Right atrium auricular region (tissue), 2 donors: ENCODE measurements around the gene STARD8. TPM values are rescaled to one million over a fixed set of nuclear protein-coding genes. Genes with fewer than 3 reads are reported as not detected.
"Not testable (repeated sequence)": the region's sequence is repeated elsewhere in the genome, so short reads cannot be mapped to it uniquely, and the experiment has no call there.

Source experiments
- DNase-seq: peaks from one replicate; pipeline ENCODE4 v3.0.0-alpha.2; 2019; ENCODE audit warnings: low spot score
- H3K27ac ChIP-seq, 2 donors: fragments of 200-600 bp; sonication (generic); 1 replicate in 1 of 2; 2 replicates in 1 of 2; pipeline ENCODE4 v1.5.1; 2016 to 2019
- H3K27me3 ChIP-seq, 2 donors: fragments of 200-600 bp; sonication (generic); one replicate each; pipeline versions ENCODE4 v1.5.1 to v1.6.0; 2017 to 2019
- H3K36me3 ChIP-seq: fragments of 200-600 bp; sonication (generic); one replicate; pipeline ENCODE4 v1.5.1; 2016
- H3K4me1 ChIP-seq, 2 donors: fragments of 200-600 bp; sonication (generic); one replicate each; pipeline versions ENCODE4 v1.5.1 to v1.6.0; 2017 to 2019
- H3K4me3 ChIP-seq, 2 donors: fragments of 200-600 bp; sonication (generic); 1 replicate in 1 of 2; 2 replicates in 1 of 2; pipeline ENCODE4 v1.5.1; 2017 to 2019; ENCODE audit warnings: mild to moderate bottlenecking in 1 of 2, moderate library complexity in 1 of 2
- H3K9me3 ChIP-seq, 2 donors: fragments of 200-600 bp; sonication (generic); one replicate each; pipeline ENCODE4 v1.5.1; 2019
- total RNA-seq, 2 donors: library from RNA; depleted of rRNA; stranded (reverse); fragments of >200 nt; gene quantifications; one replicate each; pipeline ENCODE4 v1.1.0, GENCODE V29; 2016
- TF ChIP-seq, protein P1 (sequence below), 2 donors: fragments of 200-600 bp; sonication (generic); IDR thresholded peaks; one replicate each; pipeline ENCODE4 v1.5.1; 2019; ENCODE audit warnings: antibody characterized with exemption in 2 of 2

The STARD8 gene
- total RNA-seq, 2 donors from 2014 or later = 8.3 to 14.6 TPM

DNA sequence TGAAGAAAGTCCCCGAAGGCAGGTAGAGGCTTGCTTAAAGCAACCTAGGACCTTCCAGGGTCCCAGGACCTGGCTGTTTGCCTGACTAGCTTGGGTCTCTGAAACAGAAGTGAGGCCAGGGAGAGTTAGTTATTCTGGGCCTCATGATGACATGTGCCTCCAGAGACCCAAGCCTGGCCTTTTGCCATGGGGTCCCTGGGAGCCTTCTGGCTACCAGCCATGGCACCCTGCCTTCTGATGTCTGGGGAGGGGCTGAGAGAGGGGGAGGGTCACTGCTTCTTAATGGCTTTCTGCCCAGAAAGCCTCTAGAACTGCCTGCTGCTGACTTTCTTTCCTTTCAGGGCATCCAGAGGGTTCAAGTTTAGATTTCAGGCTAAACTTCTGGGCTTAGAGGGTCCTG is 1.0 kb upstream of the STARD8 start:
- no peak overlapping the region for H3K4me3 ChIP-seq
- H3K27ac ChIP-seq = no peak overlapping the region
- no peaks in the 10 kb centered on the region for H3K27me3 ChIP-seq
- TF ChIP-seq, protein P1, sequence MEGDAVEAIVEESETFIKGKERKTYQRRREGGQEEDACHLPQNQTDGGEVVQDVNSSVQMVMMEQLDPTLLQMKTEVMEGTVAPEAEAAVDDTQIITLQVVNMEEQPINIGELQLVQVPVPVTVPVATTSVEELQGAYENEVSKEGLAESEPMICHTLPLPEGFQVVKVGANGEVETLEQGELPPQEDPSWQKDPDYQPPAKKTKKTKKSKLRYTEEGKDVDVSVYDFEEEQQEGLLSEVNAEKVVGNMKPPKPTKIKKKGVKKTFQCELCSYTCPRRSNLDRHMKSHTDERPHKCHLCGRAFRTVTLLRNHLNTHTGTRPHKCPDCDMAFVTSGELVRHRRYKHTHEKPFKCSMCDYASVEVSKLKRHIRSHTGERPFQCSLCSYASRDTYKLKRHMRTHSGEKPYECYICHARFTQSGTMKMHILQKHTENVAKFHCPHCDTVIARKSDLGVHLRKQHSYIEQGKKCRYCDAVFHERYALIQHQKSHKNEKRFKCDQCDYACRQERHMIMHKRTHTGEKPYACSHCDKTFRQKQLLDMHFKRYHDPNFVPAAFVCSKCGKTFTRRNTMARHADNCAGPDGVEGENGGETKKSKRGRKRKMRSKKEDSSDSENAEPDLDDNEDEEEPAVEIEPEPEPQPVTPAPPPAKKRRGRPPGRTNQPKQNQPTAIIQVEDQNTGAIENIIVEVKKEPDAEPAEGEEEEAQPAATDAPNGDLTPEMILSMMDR (IDR thresholded peaks at IDR 0.05) = no peak
- H3K4me1 ChIP-seq = no peaks in the 10 kb centered on the region
- no peaks in the 10 kb centered on the region for H3K9me3 ChIP-seq
- DNase-seq = no peak
- no peaks in the 10 kb centered on the region for H3K36me3 ChIP-seq

DNA sequence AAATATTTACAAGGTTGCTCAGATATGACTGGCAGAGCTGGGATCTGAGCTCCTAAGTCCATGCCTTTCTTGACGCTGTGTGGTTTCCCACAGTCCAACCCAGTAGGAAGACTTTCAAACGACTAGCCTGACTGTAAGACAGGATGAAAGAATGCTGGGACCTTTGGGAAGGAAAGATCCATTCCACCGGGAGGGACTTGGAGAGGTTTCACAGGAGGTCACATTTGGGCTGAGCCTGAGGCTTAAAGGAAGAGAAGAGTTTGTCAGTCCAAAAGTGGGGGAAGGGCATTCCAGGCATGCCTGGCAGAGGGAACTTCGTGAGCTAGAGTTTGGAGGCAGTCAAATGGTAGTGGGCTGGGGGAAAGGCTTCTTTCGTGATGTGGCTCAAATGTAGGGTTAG is 1.5 kb downstream of the STARD8 start:
- Histone ChIP-seq H3K4me3 (no peak overlapping the region), H3K4me1 (no peaks in the 10 kb centered on the region), H3K27me3 (no peaks in the 10 kb centered on the region), H3K9me3 (no peaks in the 10 kb centered on the region), H3K36me3 (no peaks in the 10 kb centered on the region), H3K27ac (no peak overlapping the region)
- TF ChIP-seq, protein P1 (IDR thresholded peaks at IDR 0.05) = no peak
- DNase-seq = no peak

DNA sequence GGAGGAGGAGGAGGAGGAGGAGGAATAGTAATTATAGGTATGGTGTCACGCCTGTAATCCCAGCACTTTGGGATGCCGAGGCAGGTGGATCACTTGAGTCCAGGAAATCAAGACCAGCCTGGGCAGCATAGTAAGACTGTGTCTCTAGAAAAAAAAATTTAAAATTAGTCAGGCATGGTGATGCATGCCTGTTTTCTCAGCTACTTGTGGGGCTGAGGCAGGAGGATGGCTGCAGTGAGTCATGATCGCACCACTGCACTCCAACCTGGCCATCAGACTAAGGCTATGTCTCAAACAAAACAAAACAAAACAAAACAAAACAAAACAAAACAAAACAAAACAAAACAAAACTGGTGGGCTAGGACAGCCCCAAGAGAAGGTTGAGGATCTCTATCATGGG is 3.0 kb downstream of the STARD8 start:
- DNase-seq = no peak
- TF ChIP-seq, protein P1 (IDR thresholded peaks at IDR 0.05) = no peak
- H3K4me1 ChIP-seq = no peaks in the 10 kb centered on the region
- H3K4me3 ChIP-seq = no peak overlapping the region
- no peaks in the 10 kb centered on the region for H3K9me3 ChIP-seq
- no peaks in the 10 kb centered on the region for H3K36me3 ChIP-seq
- H3K27me3 ChIP-seq = no peaks in the 10 kb centered on the region
- no peak overlapping the region for H3K27ac ChIP-seq

DNA sequence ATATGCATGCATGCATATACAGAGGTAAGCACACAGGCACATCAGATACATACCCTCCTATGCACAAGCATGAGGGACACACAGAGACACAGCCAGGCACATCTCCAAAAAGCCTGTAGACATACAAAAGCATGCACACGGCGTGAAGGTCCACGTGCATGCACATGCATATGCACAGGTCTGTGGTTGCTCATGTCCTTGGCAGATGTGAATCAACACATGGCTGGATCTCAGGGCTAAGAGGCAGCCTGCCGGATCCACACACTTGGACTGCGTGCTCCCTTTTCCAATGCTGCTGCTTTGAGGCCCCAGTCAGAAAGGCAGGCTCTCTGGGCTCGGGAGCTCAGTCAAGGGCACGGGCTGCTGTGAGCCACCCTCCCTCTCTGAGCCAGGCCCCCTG is 3.6 kb downstream of the STARD8 start:
- no peak overlapping the region for H3K27ac ChIP-seq
- no peaks in the 10 kb centered on the region for H3K4me1 ChIP-seq
- H3K4me3 ChIP-seq = no peak overlapping the region
- H3K36me3 ChIP-seq = no peaks in the 10 kb centered on the region
- no peaks in the 10 kb centered on the region for H3K27me3 ChIP-seq
- TF ChIP-seq, protein P1 (IDR thresholded peaks at IDR 0.05) = no peak
- no peaks in the 10 kb centered on the region for H3K9me3 ChIP-seq
- no peak for DNase-seq

DNA sequence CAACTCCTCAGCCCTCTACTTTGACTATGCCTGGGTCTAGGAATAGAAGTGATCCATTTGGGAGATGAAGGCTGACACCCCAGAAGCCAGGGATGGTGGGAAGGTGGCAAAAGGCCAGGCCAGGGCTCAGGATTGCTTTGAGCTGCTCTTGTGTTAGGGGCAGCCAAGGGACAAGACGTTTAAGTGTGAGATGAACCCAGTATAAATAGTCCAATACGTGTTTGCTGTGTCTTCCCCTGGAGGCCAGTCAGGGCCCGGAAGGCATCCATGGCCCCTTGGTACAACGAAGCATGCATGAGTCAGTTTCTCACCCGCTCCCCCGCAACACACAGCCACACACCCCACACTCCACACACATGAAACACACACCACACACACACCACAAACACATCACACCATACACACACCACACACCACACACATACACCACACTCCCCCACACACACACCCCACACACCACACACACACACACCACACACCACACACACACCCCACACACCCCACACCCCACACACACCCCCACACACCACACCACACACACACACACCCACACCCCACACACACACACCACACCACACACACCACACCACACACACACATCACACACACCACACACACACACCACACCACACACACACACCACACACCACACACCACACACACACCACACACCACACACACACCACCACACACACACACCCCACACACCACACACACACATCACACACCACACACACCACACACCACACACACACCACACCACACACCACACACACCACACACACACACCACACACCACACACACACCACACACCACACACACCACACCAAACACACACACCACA is 5.1 kb downstream of the STARD8 start:
- H3K9me3 ChIP-seq = no peaks in the 10 kb centered on the region
- TF ChIP-seq, protein P1 (IDR thresholded peaks at IDR 0.05) = no peak
- DNase-seq = no peak
- H3K4me1 ChIP-seq = no peaks in the 10 kb centered on the region
- H3K27ac ChIP-seq = no peak overlapping the region
- no peaks in the 10 kb centered on the region for H3K27me3 ChIP-seq
- H3K36me3 ChIP-seq = no peaks in the 10 kb centered on the region
- H3K4me3 ChIP-seq = no peak overlapping the region

DNA sequence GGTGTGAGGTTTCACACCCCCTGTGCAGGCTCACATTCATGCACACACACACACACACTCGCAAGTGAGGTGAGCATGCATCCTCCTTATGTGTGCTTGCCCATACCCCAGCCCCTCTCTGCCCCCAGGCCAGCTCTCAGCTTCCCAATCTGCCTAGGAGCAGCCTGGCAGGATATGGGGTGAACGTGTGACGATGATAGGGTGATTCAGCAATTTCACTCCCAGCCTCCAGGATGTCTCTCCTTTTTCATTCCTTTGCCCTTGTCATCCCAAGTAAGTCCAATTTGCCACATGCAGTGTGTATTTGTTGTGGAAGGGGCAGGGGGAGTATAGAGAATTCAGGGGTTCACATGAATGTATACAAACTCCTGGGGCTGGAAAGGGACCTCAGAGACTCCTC is 7.2 kb downstream of the STARD8 start:
- no peak for DNase-seq
- Histone ChIP-seq H3K9me3 (no peaks in the 10 kb centered on the region), H3K27me3 (no peaks in the 10 kb centered on the region), H3K27ac (no peak overlapping the region), H3K4me3 (no peak overlapping the region), H3K36me3 (no peaks in the 10 kb centered on the region), H3K4me1 (no peaks in the 10 kb centered on the region)
- TF ChIP-seq, protein P1 (IDR thresholded peaks at IDR 0.05) = no peak

DNA sequence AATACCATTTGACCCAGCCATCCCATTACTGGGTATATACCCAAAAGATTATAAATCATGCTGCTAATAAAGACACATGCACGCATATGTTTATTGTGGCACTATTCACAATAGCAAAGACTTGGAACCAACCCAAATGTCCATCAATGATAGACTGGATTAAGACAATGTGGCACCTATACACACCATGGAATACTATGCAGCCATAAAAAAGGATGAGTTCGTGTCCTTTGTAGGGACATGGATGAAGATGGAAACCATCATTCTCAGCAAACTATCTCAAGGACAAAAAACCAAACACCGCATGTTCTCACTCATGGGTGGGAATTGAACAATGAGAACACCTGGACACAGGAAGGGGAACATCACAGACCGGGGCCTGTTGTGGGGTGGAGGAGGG is 9.0 kb downstream of the STARD8 start:
- not testable (repeated sequence) for H3K9me3 ChIP-seq, H3K27ac ChIP-seq, H3K36me3 ChIP-seq, H3K4me1 ChIP-seq, H3K27me3 ChIP-seq, H3K4me3 ChIP-seq, DNase-seq
